Esophagus muscularis mucosa (tissue), 3 donors: ENCODE data around the gene GRIFIN.
"Not testable (repeated sequence)": the region's sequence is repeated elsewhere in the genome, so short reads cannot be mapped to it uniquely, and the experiment has no call there.

Experiments used
- CTCF ChIP-seq, 3 experiments: fragments of 200-600 bp in 2 of 3; fragments of 450-650 bp in 1 of 3; sonication (generic) in 2 of 3; IDR thresholded peaks; one replicate each; pipeline ENCODE4 v1.5.1; 2017 to 2019; ENCODE audit warnings: antibody characterized with exemption in 3 of 3, mild to moderate bottlenecking in 2 of 3, moderate library complexity in 1 of 3
- POLR2A ChIP-seq: fragments of 450-650 bp; IDR thresholded peaks from one replicate; pipeline ENCODE4 v1.6.1; 2017; ENCODE audit warnings: antibody characterized with exemption, moderate library complexity, mild to moderate bottlenecking, low read depth

GRCh38 chr7:2453849-2454248, 22.3 kb downstream of the GRIFIN start:
- not testable (repeated sequence) for TF ChIP-seq CTCF (IDR thresholded peaks at IDR 0.05); POLR2A
